Measurements from ENCODE around the gene CPED1. TPM values are rescaled to one million over a fixed set of nuclear protein-coding genes. Genes with fewer than 3 reads are reported as not detected.

CPED1 gene
- total RNA-seq, 1 experiment from 2014 or later = 1.8 TPM

- no peaks in the 10 kb centered on the region for H3K9me2 ChIP-seq (replicated peaks; ENCODE audit: low read length)
- ChIA-PET POLR2A (ENCODE audit: unreplicated experiment) (interaction anchor here (0.5 to 0.7 kb wide), 3 partner anchors 50 to 1742 kb away, joined by 3 to 4 read pairs (median 4); no protein-coding TSS in a partner anchor), CTCF (no interaction called here)
- peaks cover 21% of the 10 kb centered on the region for H3K36me3 ChIP-seq (ENCODE audit: low read depth, low read length)
- TSS peak; percentile 63 for BruUV-seq (replicated peaks)
- peak overlapping the region; percentile 52 for H2AFZ ChIP-seq (ENCODE audit: low read length)
- peak overlapping the region; percentile 99 for H3K9ac ChIP-seq (ENCODE audit: low read length)
- TF ChIP-seq EZH2phosphoT487 (IDR thresholded peaks at IDR 0.05; ENCODE audit: borderline replicate concordance, low read length) (no peak), EZH2 (IDR thresholded peaks at IDR 0.05; ENCODE audit: low read length, unreplicated experiment) (no peak)
- TF ChIP-seq, protein P1, sequence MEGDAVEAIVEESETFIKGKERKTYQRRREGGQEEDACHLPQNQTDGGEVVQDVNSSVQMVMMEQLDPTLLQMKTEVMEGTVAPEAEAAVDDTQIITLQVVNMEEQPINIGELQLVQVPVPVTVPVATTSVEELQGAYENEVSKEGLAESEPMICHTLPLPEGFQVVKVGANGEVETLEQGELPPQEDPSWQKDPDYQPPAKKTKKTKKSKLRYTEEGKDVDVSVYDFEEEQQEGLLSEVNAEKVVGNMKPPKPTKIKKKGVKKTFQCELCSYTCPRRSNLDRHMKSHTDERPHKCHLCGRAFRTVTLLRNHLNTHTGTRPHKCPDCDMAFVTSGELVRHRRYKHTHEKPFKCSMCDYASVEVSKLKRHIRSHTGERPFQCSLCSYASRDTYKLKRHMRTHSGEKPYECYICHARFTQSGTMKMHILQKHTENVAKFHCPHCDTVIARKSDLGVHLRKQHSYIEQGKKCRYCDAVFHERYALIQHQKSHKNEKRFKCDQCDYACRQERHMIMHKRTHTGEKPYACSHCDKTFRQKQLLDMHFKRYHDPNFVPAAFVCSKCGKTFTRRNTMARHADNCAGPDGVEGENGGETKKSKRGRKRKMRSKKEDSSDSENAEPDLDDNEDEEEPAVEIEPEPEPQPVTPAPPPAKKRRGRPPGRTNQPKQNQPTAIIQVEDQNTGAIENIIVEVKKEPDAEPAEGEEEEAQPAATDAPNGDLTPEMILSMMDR (conservative IDR thresholded peaks at IDR 0.05; ENCODE audit: low read depth, low read length) = no peak
- DNase-seq (no peak), ATAC-seq (no peak)
- H4K20me1 ChIP-seq (ENCODE audit: low read length) = peaks cover 11% of the 10 kb centered on the region
- intact Hi-C loops (cut with micrococcal nuclease) = loop anchor here (1.0 to 5.0 kb wide), 2 partner anchors 130 to 209 kb away; no protein-coding TSS in a partner anchor
- no peaks in the 10 kb centered on the region for H3K9me3 ChIP-seq (ENCODE audit: low read length)
- peak overlapping the region; percentile 92; the same call in 1 of the 2 replicates for H3K27ac ChIP-seq (ENCODE audit: low read length)
- H3K4me3 ChIP-seq (ENCODE audit: low read length) = peak overlapping the region; percentile 93
- H3F3A ChIP-seq (ENCODE audit: low read length, unreplicated experiment) = no peaks in the 10 kb centered on the region
- H3K27me3 ChIP-seq (ENCODE audit: low read length) = no peaks in the 10 kb centered on the region
- H3K4me1 ChIP-seq (ENCODE audit: insufficient read depth, low read length) = peaks cover 10% of the 10 kb centered on the region; the same call in 1 of the 2 replicates
- H3K79me2 ChIP-seq (ENCODE audit: low read length) = peaks cover 28% of the 10 kb centered on the region
- peak overlapping the region; percentile 95 for H3K4me2 ChIP-seq (ENCODE audit: low read length)
These were observed 37.2 kb upstream of the CPED1 start for GRCh38 chr7:120951309-120951699.

- peak overlapping the region; percentile 93 for H3K4me3 ChIP-seq (ENCODE audit: low read length)
- CTCF ChIA-PET = no interaction called here
- peaks cover 11% of the 10 kb centered on the region for H4K20me1 ChIP-seq (ENCODE audit: low read length)
- ATAC-seq (no peak), DNase-seq (no peak)
- H3K9me2 ChIP-seq (replicated peaks; ENCODE audit: low read length) = no peaks in the 10 kb centered on the region
- peaks cover 28% of the 10 kb centered on the region for H3K79me2 ChIP-seq (ENCODE audit: low read length)
- intact Hi-C loops (cut with micrococcal nuclease) = loop anchor here (1.0 to 5.0 kb wide), 2 partner anchors 129 to 210 kb away; no protein-coding TSS in a partner anchor
- no peaks in the 10 kb centered on the region for H3K27me3 ChIP-seq (ENCODE audit: low read length)
- POLR2A ChIA-PET (ENCODE audit: unreplicated experiment) = interaction anchor here (0.6 kb wide), 1 partner anchor 26 kb away, joined by 4 read pairs; no protein-coding TSS in a partner anchor
- H3K9me3 ChIP-seq (ENCODE audit: low read length) = no peaks in the 10 kb centered on the region
- no TSS peak for BruUV-seq (replicated peaks)
- H3K27ac ChIP-seq (ENCODE audit: low read length) = no peak overlapping the region
- peak overlapping the region; percentile 99 for H3K9ac ChIP-seq (ENCODE audit: low read length)
- peaks cover 10% of the 10 kb centered on the region; the same call in 1 of the 2 replicates for H3K4me1 ChIP-seq (ENCODE audit: insufficient read depth, low read length)
- TF ChIP-seq EZH2phosphoT487 (IDR thresholded peaks at IDR 0.05; ENCODE audit: borderline replicate concordance, low read length) (no peak), EZH2 (IDR thresholded peaks at IDR 0.05; ENCODE audit: low read length, unreplicated experiment) (no peak)
- TF ChIP-seq, protein P1 (conservative IDR thresholded peaks at IDR 0.05; ENCODE audit: low read depth, low read length) = no peak
- no peak overlapping the region for H2AFZ ChIP-seq (ENCODE audit: low read length)
- H3F3A ChIP-seq (ENCODE audit: low read length, unreplicated experiment) = no peaks in the 10 kb centered on the region
- peaks cover 25% of the 10 kb centered on the region for H3K36me3 ChIP-seq (ENCODE audit: low read depth, low read length)
- peak overlapping the region; percentile 95 for H3K4me2 ChIP-seq (ENCODE audit: low read length)
These were observed 36.7 kb upstream of the CPED1 start for GRCh38 chr7:120951826-120952225.

- intact Hi-C loops (cut with micrococcal nuclease) = no loop called here
- H4K20me1 ChIP-seq (ENCODE audit: low read length) = peaks cover 11% of the 10 kb centered on the region
- no peak overlapping the region for H3K4me3 ChIP-seq (ENCODE audit: low read length)
- no peak overlapping the region for H2AFZ ChIP-seq (ENCODE audit: low read length)
- no peaks in the 10 kb centered on the region for H3K9me2 ChIP-seq (replicated peaks; ENCODE audit: low read length)
- no TSS peak for BruUV-seq (replicated peaks)
- H3K79me2 ChIP-seq (ENCODE audit: low read length) = peaks cover 28% of the 10 kb centered on the region
- H3K4me1 ChIP-seq (ENCODE audit: insufficient read depth, low read length) = peaks cover 5% of the 10 kb centered on the region; the same call in 1 of the 2 replicates
- no peaks in the 10 kb centered on the region for H3F3A ChIP-seq (ENCODE audit: low read length, unreplicated experiment)
- H3K36me3 ChIP-seq (ENCODE audit: low read depth, low read length) = peaks cover 25% of the 10 kb centered on the region
- TF ChIP-seq, protein P1 (conservative IDR thresholded peaks at IDR 0.05; ENCODE audit: low read depth, low read length) = no peak
- TF ChIP-seq EZH2phosphoT487 (IDR thresholded peaks at IDR 0.05; ENCODE audit: borderline replicate concordance, low read length) = no peak
- TF ChIP-seq EZH2 (IDR thresholded peaks at IDR 0.05; ENCODE audit: low read length, unreplicated experiment) = no peak
- H3K4me2 ChIP-seq (ENCODE audit: low read length) = no peak overlapping the region
- DNase-seq = no peak
- no peak for ATAC-seq
- H3K27ac ChIP-seq (ENCODE audit: low read length) = no peak overlapping the region
- no peaks in the 10 kb centered on the region for H3K27me3 ChIP-seq (ENCODE audit: low read length)
- no peak overlapping the region for H3K9ac ChIP-seq (ENCODE audit: low read length)
- CTCF ChIA-PET = no interaction called here
- POLR2A ChIA-PET (ENCODE audit: unreplicated experiment) = no interaction called here
- no peaks in the 10 kb centered on the region for H3K9me3 ChIP-seq (ENCODE audit: low read length)
These were observed 32.8 kb upstream of the CPED1 start for GRCh38 chr7:120955577-120956149.

Data from PC-3 (cell line).